ENCODE data around the gene PCDHGA1. TPM values are rescaled to one million over a fixed set of nuclear protein-coding genes. Genes with fewer than 3 reads are reported as not detected.

The PCDHGA1 gene
- total and polyA plus RNA-seq, 2 of the 4 experiments (the other 2 are of a cell fraction), result 0.90 to 0.92 TPM

DNA sequence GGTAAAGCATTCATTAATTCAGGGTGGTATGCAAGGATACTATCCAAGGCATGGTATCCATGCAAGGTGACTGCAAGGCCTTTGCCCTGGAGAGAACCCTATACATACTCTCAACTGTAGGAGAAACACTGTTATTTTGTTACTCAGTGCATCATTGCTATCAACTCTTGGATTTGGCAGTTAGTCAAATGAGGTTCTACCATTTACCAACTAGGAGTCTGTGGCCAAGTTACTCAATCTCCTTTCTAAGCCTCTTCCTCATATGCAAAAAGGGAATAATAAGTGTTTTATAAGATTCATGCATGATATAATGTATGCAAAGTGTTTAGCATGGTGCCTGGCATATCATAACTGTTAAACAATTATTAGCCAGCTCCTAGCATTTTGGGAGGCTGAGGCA lies 149.5 kb downstream of the PCDHGA1 start:
- H3K18ac ChIP-seq (ENCODE audit: low read depth, low read length), result no peak overlapping the region
- TF ChIP-seq BHLHE40 (IDR thresholded peaks at IDR 0.05; ENCODE audit: low read depth, low read length) (no peak), CEBPB (IDR thresholded peaks at IDR 0.05; ENCODE audit: low read depth, low read length) (no peak), RAD21 (IDR thresholded peaks at IDR 0.05; ENCODE audit: low read length) (no peak), FOS (IDR thresholded peaks at IDR 0.05; ENCODE audit: low read depth, low read length) (no peak), RFX5 (IDR thresholded peaks at IDR 0.05; ENCODE audit: low read depth, low read length) (no peak), SMC3 (IDR thresholded peaks at IDR 0.05; ENCODE audit: low read depth, low read length) (no peak), CHD1 (IDR thresholded peaks at IDR 0.05; ENCODE audit: low read depth, low read length) (no peak), MXI1 (IDR thresholded peaks at IDR 0.05; ENCODE audit: borderline replicate concordance, low read depth, low read length) (no peak), MAZ (IDR thresholded peaks at IDR 0.05; ENCODE audit: borderline replicate concordance, low read depth, low read length) (no peak), NFE2L2 (IDR thresholded peaks at IDR 0.05; ENCODE audit: low read depth, low read length) (no peak), CTCF (conservative IDR thresholded peaks at IDR 0.05; ENCODE audit: low read depth, low read length) (no peak), MAFK (IDR thresholded peaks at IDR 0.05; ENCODE audit: low read depth, low read length) (no peak), POLR2A (IDR thresholded peaks at IDR 0.05; ENCODE audit: low read depth, low read length) (no peak), RCOR1 (IDR thresholded peaks at IDR 0.05; ENCODE audit: insufficient replicate concordance, low read length) (no peak)
- TF ChIP-seq, protein P1, sequence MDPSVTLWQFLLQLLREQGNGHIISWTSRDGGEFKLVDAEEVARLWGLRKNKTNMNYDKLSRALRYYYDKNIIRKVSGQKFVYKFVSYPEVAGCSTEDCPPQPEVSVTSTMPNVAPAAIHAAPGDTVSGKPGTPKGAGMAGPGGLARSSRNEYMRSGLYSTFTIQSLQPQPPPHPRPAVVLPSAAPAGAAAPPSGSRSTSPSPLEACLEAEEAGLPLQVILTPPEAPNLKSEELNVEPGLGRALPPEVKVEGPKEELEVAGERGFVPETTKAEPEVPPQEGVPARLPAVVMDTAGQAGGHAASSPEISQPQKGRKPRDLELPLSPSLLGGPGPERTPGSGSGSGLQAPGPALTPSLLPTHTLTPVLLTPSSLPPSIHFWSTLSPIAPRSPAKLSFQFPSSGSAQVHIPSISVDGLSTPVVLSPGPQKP (IDR thresholded peaks at IDR 0.05; ENCODE audit: borderline replicate concordance, low read depth, low read length), result no peak
- TF ChIP-seq, protein P2, sequence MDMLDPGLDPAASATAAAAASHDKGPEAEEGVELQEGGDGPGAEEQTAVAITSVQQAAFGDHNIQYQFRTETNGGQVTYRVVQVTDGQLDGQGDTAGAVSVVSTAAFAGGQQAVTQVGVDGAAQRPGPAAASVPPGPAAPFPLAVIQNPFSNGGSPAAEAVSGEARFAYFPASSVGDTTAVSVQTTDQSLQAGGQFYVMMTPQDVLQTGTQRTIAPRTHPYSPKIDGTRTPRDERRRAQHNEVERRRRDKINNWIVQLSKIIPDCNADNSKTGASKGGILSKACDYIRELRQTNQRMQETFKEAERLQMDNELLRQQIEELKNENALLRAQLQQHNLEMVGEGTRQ (IDR thresholded peaks at IDR 0.05; ENCODE audit: low read depth, low read length), result no peak
- H3K56ac ChIP-seq (ENCODE audit: extremely low read depth, insufficient read depth, low read length), result no peak overlapping the region
- no peak overlapping the region for H3K27ac ChIP-seq (ENCODE audit: insufficient read depth, low read length)
- H3K9me1 ChIP-seq (ENCODE audit: insufficient read depth, low read length), result peaks cover 6% of the 10 kb centered on the region; the same call in 1 of the 2 replicates
- ChIA-PET CTCF (no interaction called here), POLR2A (ENCODE audit: unreplicated experiment) (no interaction called here)
- peaks cover 44% of the 10 kb centered on the region for H4K20me1 ChIP-seq (ENCODE audit: insufficient read depth, low read length)
- no peaks in the 10 kb centered on the region for H3K27me3 ChIP-seq (ENCODE audit: control insufficient read depth, insufficient read depth, low read length)
- H3K79me1 ChIP-seq (ENCODE audit: low read depth in 1 of 2, low read length in 2 of 2), result peaks cover 30 to 68% of the 10 kb centered on the region in 2 experiments
- peaks cover 19% of the 10 kb centered on the region for H3K4me1 ChIP-seq (ENCODE audit: control insufficient read depth, insufficient read depth, low read length)
- no peak overlapping the region for H3K4ac ChIP-seq (ENCODE audit: low read depth, low read length)
- no peak overlapping the region for H2AK9ac ChIP-seq (replicated peaks; ENCODE audit: low read depth, low read length, poor library complexity)
- no peak overlapping the region for H2BK120ac ChIP-seq (ENCODE audit: low read depth, low read length)
- H3K36me3 ChIP-seq (ENCODE audit: control insufficient read depth, insufficient read depth, low read length), result no peaks in the 10 kb centered on the region; the same call in 1 of the 2 replicates
- no peak overlapping the region for H2BK20ac ChIP-seq (ENCODE audit: low read depth, low read length)
- dilution Hi-C loops (cut with HindIII; ENCODE audit: low sequenced_read_pairs, unreplicated experiment) (no loop called here), in situ Hi-C loops (cut with MboI; ENCODE audit: low sequenced_read_pairs) (loop anchor here (5.0 kb wide), 1 partner anchor 43 kb away; no protein-coding TSS in a partner anchor), intact Hi-C loops (cut with micrococcal nuclease) (loop anchor here (5.0 kb wide), 2 partner anchors 47 to 62 kb away; partner anchors contain the start of genes PCDHGA12 and PCDHGB7)
- H4K5ac ChIP-seq (ENCODE audit: low read depth, low read length), result no peak overlapping the region
- H2AK5ac ChIP-seq (ENCODE audit: low read depth, low read length), result no peak overlapping the region
- H3K23ac ChIP-seq (ENCODE audit: low read depth, low read length), result peak overlapping the region; percentile 67; the same call in 1 of the 2 replicates
- no peak overlapping the region for H3K14ac ChIP-seq (replicated peaks; ENCODE audit: low read depth, low read length)
- no peak overlapping the region for H3K9ac ChIP-seq (ENCODE audit: low read depth, low read length)
- no peak overlapping the region for H2BK15ac ChIP-seq (ENCODE audit: low read depth, low read length)
- H3K4me3 ChIP-seq (ENCODE audit: insufficient read depth, low read depth, low read length), result no peak overlapping the region
- H4K91ac ChIP-seq (ENCODE audit: insufficient read depth, low read depth, low read length), result no peak overlapping the region
- no peak overlapping the region; the same call in 1 of the 2 replicates for H3K4me2 ChIP-seq (ENCODE audit: low read depth, low read length)
- BruUV-seq (replicated peaks), result no TSS peak
- H2BK5ac ChIP-seq (ENCODE audit: low read depth, low read length, poor library complexity, severe bottlenecking), result no peak overlapping the region
- no peak overlapping the region for H2AFZ ChIP-seq (replicated peaks; ENCODE audit: low read length, poor library complexity)
- H3K9me3 ChIP-seq (ENCODE audit: control insufficient read depth, insufficient read depth, low read length), result no peaks in the 10 kb centered on the region
- no peak for ATAC-seq (ENCODE audit: low read depth)
- peak; percentile 33 for DNase-seq
- H4K8ac ChIP-seq (ENCODE audit: low read depth in 2 of 2, low read length in 2 of 2), result no peak overlapping the region
